ENCODE measurements around the gene EVI2B. TPM values are rescaled to one million over a fixed set of nuclear protein-coding genes. Genes with fewer than 3 reads are reported as not detected.
"Not testable (repeated sequence)": the region's sequence is repeated elsewhere in the genome, so short reads cannot be mapped to it uniquely, and the experiment has no call there.

Gene EVI2B
- total and polyA plus RNA-seq, 4 donors = 1.7 to 29.9 (median 14.8) TPM

- H3K4me1 ChIP-seq (ENCODE audit: control insufficient read depth in 1 of 2, insufficient read depth in 2 of 2, low read length in 2 of 2) = no peaks in the 10 kb centered on the region
- DNase-seq = no peak
- ATAC-seq (ENCODE audit: low FRiP score) = no peak
- H3K27me3 ChIP-seq (ENCODE audit: control insufficient read depth in 1 of 2, insufficient read depth in 2 of 2, low read length in 1 of 2) = no peaks in the 10 kb centered on the region
- H3K36me3 ChIP-seq (ENCODE audit: control insufficient read depth in 1 of 2, insufficient read depth in 2 of 2, low read length in 1 of 2) = no peaks in the 10 kb centered on the region
- H3K27ac ChIP-seq (ENCODE audit: low read depth in 1 of 2, low read length in 2 of 2) = no peak overlapping the region
- H3K4me3 ChIP-seq (ENCODE audit: low read length in 2 of 2) = no peak overlapping the region
- intact Hi-C loops (cut with DNase I) = no loop called here
- H3K9me3 ChIP-seq (ENCODE audit: control insufficient read depth, low read length) = no peaks in the 10 kb centered on the region
- WGBS, 2 donors = 70 to 96% methylated on average over 3 of the region's 3 CpGs
Observed at GRCh38 chr17:31314782-31315100, 887 bp upstream of the EVI2B start.

- not testable (repeated sequence) for H3K27me3 ChIP-seq (ENCODE audit: control insufficient read depth in 1 of 2, insufficient read depth in 2 of 2, low read length in 1 of 2)
Observed at GRCh38 chr17:31312223-31312622, 1.6 kb downstream of the EVI2B start.

GRCh38 chr17:31311526-31311925, 2.3 kb downstream of the EVI2B start:
- no peak for DNase-seq
- H3K4me3 ChIP-seq (ENCODE audit: low read length in 2 of 2) = no peak overlapping the region
- H3K27ac ChIP-seq (ENCODE audit: low read depth in 1 of 2, low read length in 2 of 2) = no peak overlapping the region
- intact Hi-C loops (cut with DNase I) = no loop called here
- H3K4me1 ChIP-seq (ENCODE audit: control insufficient read depth in 1 of 2, insufficient read depth in 2 of 2, low read length in 2 of 2) = no peaks in the 10 kb centered on the region
- H3K9me3 ChIP-seq (ENCODE audit: control insufficient read depth, low read length) = no peaks in the 10 kb centered on the region
- 61 to 64% methylated on average over 3 of the region's 3 CpGs for WGBS, 2 donors
- H3K36me3 ChIP-seq (ENCODE audit: control insufficient read depth in 1 of 2, insufficient read depth in 2 of 2, low read length in 1 of 2) = no peaks in the 10 kb centered on the region
- ATAC-seq (ENCODE audit: low FRiP score) = no peak
- no peaks in the 10 kb centered on the region for H3K27me3 ChIP-seq (ENCODE audit: control insufficient read depth in 1 of 2, insufficient read depth in 2 of 2, low read length in 1 of 2)

More at GRCh38 chr17:31312223-31312622, 1.6 kb downstream of the EVI2B start:
- H3K4me1 ChIP-seq (ENCODE audit: control insufficient read depth in 1 of 2, insufficient read depth in 2 of 2, low read length in 2 of 2); intact Hi-C loops (cut with DNase I); H3K9me3 ChIP-seq (ENCODE audit: control insufficient read depth, low read length); H3K4me3 ChIP-seq (ENCODE audit: low read length in 2 of 2); ATAC-seq (ENCODE audit: low FRiP score); H3K36me3 ChIP-seq (ENCODE audit: control insufficient read depth in 1 of 2, insufficient read depth in 2 of 2, low read length in 1 of 2); H3K27ac ChIP-seq (ENCODE audit: low read depth in 1 of 2, low read length in 2 of 2): not testable (repeated sequence)
- peak in 1 of 2 donors; percentile 53 for DNase-seq
- WGBS, 2 donors = 76 to 86% methylated on average over 6 to 7 of the region's 7 CpGs

DNA sequence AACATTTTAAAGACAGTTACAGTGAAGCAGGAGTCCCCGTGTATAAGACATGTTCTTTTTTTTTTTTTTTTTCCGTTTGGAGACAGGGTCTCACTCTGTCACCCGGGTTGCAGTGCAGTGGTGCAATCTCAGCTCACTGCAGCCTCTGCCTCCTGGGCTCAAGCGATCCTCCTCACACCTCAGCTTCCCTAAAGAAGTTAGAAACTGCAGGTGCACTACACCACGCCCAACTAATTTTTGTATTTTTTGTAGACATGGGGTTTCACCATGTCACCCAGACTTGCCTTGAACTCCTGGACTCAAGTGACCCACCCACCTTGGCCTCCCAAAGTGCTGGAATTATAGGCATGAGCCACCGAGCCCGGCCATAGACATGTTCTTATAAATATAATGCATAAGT, 3.0 kb downstream of the EVI2B start:
- no peaks in the 10 kb centered on the region for H3K27me3 ChIP-seq (ENCODE audit: control insufficient read depth in 1 of 2, insufficient read depth in 2 of 2, low read length in 1 of 2)
- WGBS, 2 donors = 84% methylated on average over 7 of the region's 7 CpGs
- intact Hi-C loops (cut with DNase I) = no loop called here
- H3K4me1 ChIP-seq (ENCODE audit: control insufficient read depth in 1 of 2, insufficient read depth in 2 of 2, low read length in 2 of 2) = no peaks in the 10 kb centered on the region
- DNase-seq (peak in 1 of 2 donors; percentile 47), ATAC-seq (ENCODE audit: low FRiP score) (no peak)
- no peak overlapping the region for H3K27ac ChIP-seq (ENCODE audit: low read depth in 1 of 2, low read length in 2 of 2)
- H3K4me3 ChIP-seq (ENCODE audit: low read length in 2 of 2) = no peak overlapping the region
- H3K9me3 ChIP-seq (ENCODE audit: control insufficient read depth, low read length) = no peaks in the 10 kb centered on the region
- no peaks in the 10 kb centered on the region for H3K36me3 ChIP-seq (ENCODE audit: control insufficient read depth in 1 of 2, insufficient read depth in 2 of 2, low read length in 1 of 2)

DNA sequence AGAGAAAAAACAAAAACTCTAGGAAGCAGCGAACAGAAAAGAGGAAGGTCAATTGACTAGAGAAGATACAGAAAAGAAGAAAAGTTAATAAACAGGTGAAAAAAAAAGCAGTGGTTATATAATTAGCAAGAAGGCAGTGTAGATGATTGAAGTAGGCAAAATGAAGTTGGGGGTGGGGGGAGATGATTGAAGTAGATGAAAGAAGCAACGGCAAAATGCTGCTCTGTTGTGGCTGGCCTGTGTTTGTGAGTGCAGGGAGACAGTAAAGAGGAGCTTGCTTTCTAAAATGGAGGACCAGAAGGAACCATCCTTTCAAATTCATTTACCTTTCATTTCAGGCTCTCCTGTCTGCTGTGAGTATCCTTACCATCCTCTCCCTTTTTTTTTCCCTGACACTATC, 3.6 kb downstream of the EVI2B start:
- Histone ChIP-seq H3K27me3 (ENCODE audit: control insufficient read depth in 1 of 2, insufficient read depth in 2 of 2, low read length in 1 of 2) (no peaks in the 10 kb centered on the region), H3K9me3 (ENCODE audit: control insufficient read depth, low read length) (no peaks in the 10 kb centered on the region), H3K4me1 (ENCODE audit: control insufficient read depth in 1 of 2, insufficient read depth in 2 of 2, low read length in 2 of 2) (no peaks in the 10 kb centered on the region), H3K4me3 (ENCODE audit: low read length in 2 of 2) (no peak overlapping the region), H3K27ac (ENCODE audit: low read depth in 1 of 2, low read length in 2 of 2) (no peak overlapping the region), H3K36me3 (ENCODE audit: control insufficient read depth in 1 of 2, insufficient read depth in 2 of 2, low read length in 1 of 2) (no peaks in the 10 kb centered on the region)
- intact Hi-C loops (cut with DNase I) = no loop called here
- 43 to 66% methylated on average over 2 of the region's 2 CpGs for WGBS, 2 donors
- ATAC-seq (ENCODE audit: low FRiP score) (no peak), DNase-seq (no peak)

DNA sequence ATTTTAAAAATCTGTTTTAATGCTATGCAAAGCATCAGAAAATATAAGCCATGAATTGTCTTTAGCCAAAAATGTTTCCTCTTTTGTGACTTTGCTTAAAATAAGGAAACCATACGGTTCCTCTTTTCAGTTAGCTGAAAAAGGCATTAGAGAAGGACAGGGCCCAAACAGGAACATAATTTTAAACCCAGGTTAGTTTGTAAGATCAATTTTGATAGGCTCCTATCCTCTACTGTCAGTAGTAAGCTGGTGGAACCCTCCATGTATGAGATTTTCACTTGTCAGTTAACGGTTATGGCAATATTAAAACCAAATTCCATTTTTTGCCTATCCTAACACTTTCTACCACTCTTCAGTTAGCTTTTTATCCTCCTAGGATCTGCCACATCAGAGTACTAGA, 4.3 kb downstream of the EVI2B start:
- Histone ChIP-seq H3K9me3 (ENCODE audit: control insufficient read depth, low read length) (no peaks in the 10 kb centered on the region), H3K4me1 (ENCODE audit: control insufficient read depth in 1 of 2, insufficient read depth in 2 of 2, low read length in 2 of 2) (no peaks in the 10 kb centered on the region), H3K27ac (ENCODE audit: low read depth in 1 of 2, low read length in 2 of 2) (no peak overlapping the region), H3K27me3 (ENCODE audit: control insufficient read depth in 1 of 2, insufficient read depth in 2 of 2, low read length in 1 of 2) (no peaks in the 10 kb centered on the region), H3K36me3 (ENCODE audit: control insufficient read depth in 1 of 2, insufficient read depth in 2 of 2, low read length in 1 of 2) (no peaks in the 10 kb centered on the region), H3K4me3 (ENCODE audit: low read length in 2 of 2) (no peak overlapping the region)
- no peak for ATAC-seq (ENCODE audit: low FRiP score)
- DNase-seq = no peak
- intact Hi-C loops (cut with DNase I) = no loop called here
- 92 to 95% methylated on average over 2 of the region's 2 CpGs for WGBS, 2 donors

DNA sequence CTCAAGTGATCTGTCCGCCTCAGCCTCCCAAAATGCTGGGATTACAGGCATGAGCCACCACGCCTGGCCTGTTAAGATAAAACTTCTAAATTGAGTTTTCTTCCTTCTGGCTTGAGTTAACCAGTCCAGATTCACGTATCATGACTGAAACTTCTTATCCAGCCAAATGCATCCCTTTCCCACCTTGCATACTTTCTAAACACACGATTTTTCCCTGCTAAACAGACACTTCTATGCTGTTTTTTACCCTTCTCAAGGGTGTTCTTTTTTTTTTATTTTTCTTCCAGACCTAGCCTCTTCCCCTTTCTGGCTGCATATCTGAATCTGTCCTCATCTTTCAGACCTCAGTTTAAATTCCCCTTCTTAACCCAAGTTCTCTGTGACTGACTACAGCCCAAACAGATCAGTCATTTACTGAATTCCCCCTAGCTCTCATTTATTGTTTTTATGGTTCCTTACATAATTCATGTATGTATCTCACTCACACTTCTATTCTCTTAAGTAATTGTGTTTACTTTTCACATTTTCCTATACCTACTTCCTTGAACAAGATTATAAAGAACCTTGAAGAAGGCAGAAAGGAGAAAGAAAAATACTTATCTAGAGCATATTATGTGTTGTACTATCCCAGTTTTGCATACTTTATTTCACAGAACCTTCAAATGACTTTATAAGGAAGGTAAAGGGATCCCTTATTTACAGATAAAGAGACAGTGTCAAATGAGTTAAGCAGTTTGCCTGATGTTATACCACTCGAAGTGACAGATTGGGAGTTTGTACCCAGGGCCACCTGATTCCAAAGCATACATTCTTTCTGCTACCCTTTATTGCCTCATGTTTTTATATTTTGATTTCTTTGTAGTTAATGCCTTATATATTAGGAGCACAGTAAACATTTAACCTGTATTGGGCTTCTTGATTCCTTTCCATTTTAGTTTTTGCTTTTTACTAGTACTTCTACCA, 5.2 kb downstream of the EVI2B start:
- Histone ChIP-seq H3K4me1 (ENCODE audit: control insufficient read depth in 1 of 2, insufficient read depth in 2 of 2, low read length in 2 of 2) (no peaks in the 10 kb centered on the region), H3K36me3 (ENCODE audit: control insufficient read depth in 1 of 2, insufficient read depth in 2 of 2, low read length in 1 of 2) (no peaks in the 10 kb centered on the region), H3K27ac (ENCODE audit: low read depth in 1 of 2, low read length in 2 of 2) (no peak overlapping the region), H3K27me3 (ENCODE audit: control insufficient read depth in 1 of 2, insufficient read depth in 2 of 2, low read length in 1 of 2) (no peaks in the 10 kb centered on the region), H3K9me3 (ENCODE audit: control insufficient read depth, low read length) (no peaks in the 10 kb centered on the region), H3K4me3 (ENCODE audit: low read length in 2 of 2) (no peak overlapping the region)
- 76 to 82% methylated on average over 5 of the region's 5 CpGs for WGBS, 2 donors
- intact Hi-C loops (cut with DNase I) = no loop called here
- ATAC-seq (ENCODE audit: low FRiP score) = no peak
- no peak for DNase-seq

GRCh38 chr17:31307640-31308039, 6.2 kb downstream of the EVI2B start:
- Histone ChIP-seq H3K9me3 (ENCODE audit: control insufficient read depth, low read length) (no peaks in the 10 kb centered on the region), H3K4me3 (ENCODE audit: low read length in 2 of 2) (no peak overlapping the region), H3K36me3 (ENCODE audit: control insufficient read depth in 1 of 2, insufficient read depth in 2 of 2, low read length in 1 of 2) (no peaks in the 10 kb centered on the region), H3K27me3 (ENCODE audit: control insufficient read depth in 1 of 2, insufficient read depth in 2 of 2, low read length in 1 of 2) (no peaks in the 10 kb centered on the region), H3K27ac (ENCODE audit: low read depth in 1 of 2, low read length in 2 of 2) (no peak overlapping the region), H3K4me1 (ENCODE audit: control insufficient read depth in 1 of 2, insufficient read depth in 2 of 2, low read length in 2 of 2) (no peaks in the 10 kb centered on the region)
- 92% methylated on average over 1 of the region's 1 CpG for WGBS, 2 donors
- intact Hi-C loops (cut with DNase I) = no loop called here
- ATAC-seq (ENCODE audit: low FRiP score) (no peak), DNase-seq (no peak)

- intact Hi-C loops (cut with DNase I) = no loop called here
- H3K27ac ChIP-seq (ENCODE audit: low read depth in 1 of 2, low read length in 2 of 2) = no peak overlapping the region
- no peak overlapping the region for H3K4me3 ChIP-seq (ENCODE audit: low read length in 2 of 2)
- no peaks in the 10 kb centered on the region for H3K27me3 ChIP-seq (ENCODE audit: control insufficient read depth in 1 of 2, insufficient read depth in 2 of 2, low read length in 1 of 2)
- H3K9me3 ChIP-seq (ENCODE audit: control insufficient read depth, low read length) = no peaks in the 10 kb centered on the region
- ATAC-seq (ENCODE audit: low FRiP score) (no peak), DNase-seq (no peak)
- H3K36me3 ChIP-seq (ENCODE audit: control insufficient read depth in 1 of 2, insufficient read depth in 2 of 2, low read length in 1 of 2) = no peaks in the 10 kb centered on the region
- H3K4me1 ChIP-seq (ENCODE audit: control insufficient read depth in 1 of 2, insufficient read depth in 2 of 2, low read length in 2 of 2) = peaks cover 0 to 1% of the 10 kb centered on the region in 2 donors
Observed at GRCh38 chr17:31299624-31300023, 14.2 kb downstream of the EVI2B start.
